Measurements from ENCODE around the gene APPL1.
"Not testable (repeated sequence)": the region's sequence is repeated elsewhere in the genome, so short reads cannot be mapped to it uniquely, and the experiment has no call there.

Gene APPL1

GRCh38 chr3:57268416-57268815 lies 40.9 kb downstream of the APPL1 start:
- DNase-seq (ENCODE audit: low spot score), result no peak

GRCh38 chr3:57274845-57275244 lies 47.3 kb downstream of the APPL1 start:
- DNase-seq (ENCODE audit: low spot score), result no peak

- no peak for DNase-seq (ENCODE audit: low spot score)
These were observed 47.9 kb downstream of the APPL1 start for GRCh38 chr3:57275393-57275792.

DNA sequence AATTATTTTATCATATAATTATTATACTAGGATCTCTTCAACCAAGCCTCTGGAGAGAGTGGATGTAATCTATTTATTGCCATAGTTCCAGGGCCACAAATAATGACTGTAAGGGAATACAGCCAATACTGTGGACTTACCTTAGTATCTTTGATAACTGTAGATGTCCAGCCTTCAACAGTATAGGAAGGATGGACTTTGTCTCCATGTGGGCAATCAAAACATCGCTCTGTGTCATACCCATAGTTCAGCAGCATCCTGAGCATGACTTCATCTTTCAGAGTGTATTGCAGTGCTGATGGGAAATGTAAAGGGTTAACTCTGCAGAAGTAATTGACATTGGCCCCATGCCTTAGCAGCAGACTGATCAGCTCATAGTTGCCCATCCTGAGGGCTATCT lies 50.7 kb downstream of the APPL1 start:
- no peak for DNase-seq (ENCODE audit: low spot score)

- no peak for DNase-seq (ENCODE audit: low spot score)
These were observed 52.2 kb downstream of the APPL1 start for GRCh38 chr3:57279685-57280084.

- DNase-seq (ENCODE audit: low spot score), result no peak
These were observed 54.2 kb downstream of the APPL1 start for GRCh38 chr3:57281715-57282114.

GRCh38 chr3:57283334-57283733 lies 55.8 kb downstream of the APPL1 start:
- DNase-seq (ENCODE audit: low spot score), result no peak

DNA sequence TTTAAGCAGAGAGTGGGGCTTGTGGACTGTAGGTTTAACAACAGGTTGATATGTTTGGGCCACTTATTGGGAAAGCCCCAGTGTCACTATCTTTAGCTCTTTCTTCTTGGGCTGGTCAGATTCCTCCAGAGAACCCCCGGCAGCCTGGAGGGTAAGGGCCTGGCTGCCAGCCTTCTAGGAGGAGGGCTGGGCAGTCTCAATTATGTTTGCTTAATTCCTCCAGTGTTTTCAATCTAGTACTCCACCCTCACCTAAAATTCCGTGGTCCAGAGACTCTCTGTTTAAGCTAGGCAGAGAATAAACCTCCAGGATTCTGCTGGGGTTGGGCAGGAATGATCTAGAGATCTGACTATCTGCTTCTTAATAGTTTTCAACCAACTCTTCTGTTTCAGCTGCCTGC lies 59.7 kb downstream of the APPL1 start:
- DNase-seq (ENCODE audit: low spot score), result no peak

DNA sequence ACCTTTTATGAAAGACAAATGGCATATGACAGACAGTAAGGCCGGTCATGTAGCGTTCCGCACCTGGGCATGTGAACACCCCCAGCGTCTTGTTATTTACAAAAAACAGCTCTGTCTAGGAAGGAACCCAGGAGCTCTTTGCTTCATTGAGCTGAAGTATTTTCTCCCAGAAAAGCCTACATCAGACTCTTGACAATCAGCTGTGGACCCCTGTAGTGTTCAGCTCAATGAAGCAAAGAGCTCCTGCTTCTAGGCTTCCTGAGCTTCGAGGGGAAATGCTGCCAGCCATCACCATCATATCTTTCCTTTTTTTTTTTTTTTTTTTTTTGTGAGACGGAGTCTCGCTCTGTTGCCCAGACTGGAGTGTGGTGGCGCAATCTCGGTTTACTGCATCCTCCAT lies 60.9 kb downstream of the APPL1 start:
- DNase-seq (ENCODE audit: low spot score), result no peak

DNA sequence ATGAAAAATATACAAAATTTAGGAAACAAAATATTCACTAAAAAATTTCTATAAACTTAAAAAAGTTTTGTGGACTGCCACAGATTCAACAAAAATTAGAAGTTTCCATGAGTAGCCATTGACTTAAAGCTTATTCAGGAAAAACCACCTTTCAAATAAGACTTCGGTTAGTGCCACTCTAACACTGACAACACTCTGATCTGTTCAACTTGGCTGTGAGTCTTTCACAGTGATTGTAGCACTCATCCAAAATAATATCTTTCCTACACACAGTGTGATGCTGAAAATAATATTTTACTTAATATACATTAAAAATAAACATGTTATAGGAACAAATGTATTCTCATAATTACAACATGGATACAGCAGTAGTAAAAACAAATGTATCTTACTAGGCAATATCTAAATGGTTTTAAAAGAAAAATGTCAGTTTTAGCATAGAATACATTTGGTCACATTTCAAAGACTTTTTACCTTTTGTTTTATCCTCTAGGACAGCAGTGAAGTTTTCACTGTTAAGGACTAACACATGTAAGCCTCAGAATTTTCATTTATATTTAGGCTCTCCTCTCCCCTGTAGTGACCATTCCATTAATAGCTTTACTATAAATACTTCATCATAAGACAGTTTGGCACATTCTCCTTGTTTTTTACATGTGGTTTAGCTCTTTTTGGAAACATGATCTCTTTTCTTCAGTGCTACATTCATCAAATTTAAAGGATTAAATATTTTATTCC lies 64.8 kb downstream of the APPL1 start, which contains the start of gene ASB14:
ASB14 (minus strand) TSS at position 527 of the 738 bp plus-strand sequence. CDS start 652 bp downstream, outside the sequence.
- no peak for DNase-seq (ENCODE audit: low spot score)

- no peak for DNase-seq (ENCODE audit: low spot score)
These were observed 65.5 kb downstream of the APPL1 start for GRCh38 chr3:57292897-57293526.

DNA sequence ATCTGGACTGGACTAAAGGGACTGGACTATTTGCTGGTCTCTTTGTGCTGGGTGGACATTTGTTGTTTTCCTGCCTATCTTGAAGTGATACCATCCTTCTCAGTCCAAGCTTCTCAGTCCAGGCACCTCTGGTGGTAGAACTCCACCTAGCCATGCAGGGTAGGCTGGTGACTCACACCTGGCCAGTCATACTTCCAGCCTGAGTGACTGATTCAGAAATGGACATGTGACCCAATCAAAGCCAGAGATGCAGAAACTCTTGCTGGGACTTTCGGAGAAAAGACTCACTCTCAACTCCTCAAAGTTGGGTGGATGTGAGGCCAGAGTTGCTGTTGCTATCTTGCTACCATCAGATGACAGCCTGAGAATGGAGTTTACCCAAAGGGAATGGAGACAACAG lies 70.5 kb downstream of the APPL1 start:
- no peak for DNase-seq (ENCODE audit: low spot score)

- not testable (repeated sequence) for DNase-seq (ENCODE audit: low spot score)
These were observed 76.0 kb downstream of the APPL1 start for GRCh38 chr3:57303520-57303919.

- no peak for DNase-seq (ENCODE audit: low spot score)
These were observed 82.3 kb downstream of the APPL1 start for GRCh38 chr3:57309769-57310360.

DNA sequence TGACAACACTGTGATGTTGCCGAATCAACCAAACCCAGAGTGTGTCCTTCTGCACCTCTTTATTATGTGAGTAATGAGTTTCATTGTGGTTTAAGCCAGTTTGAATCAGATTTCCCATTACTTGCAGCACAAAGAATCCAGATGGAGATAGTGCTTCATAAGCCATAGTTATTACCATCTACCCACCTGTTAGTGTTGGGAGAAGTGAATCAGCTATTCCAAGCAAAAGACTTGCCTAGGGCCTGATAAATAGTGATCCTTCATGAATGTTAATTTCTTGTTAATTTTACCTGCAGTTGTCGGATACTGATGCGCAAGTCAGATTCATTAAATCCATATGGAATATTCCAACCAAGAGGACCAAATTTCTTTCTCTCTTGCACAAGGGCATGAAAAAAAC lies 86.7 kb downstream of the APPL1 start:
- no peak for DNase-seq (ENCODE audit: low spot score)
